ENCODE measurements around the gene RNASE8. TPM values are rescaled to one million over a fixed set of nuclear protein-coding genes. Genes with fewer than 3 reads are reported as not detected.
"Not testable (repeated sequence)": the region's sequence is repeated elsewhere in the genome, so short reads cannot be mapped to it uniquely, and the experiment has no call there.

RNASE8 gene
- total RNA-seq, 1 experiment from 2014 or later, result not detected

GRCh38 chr14:21040370-21040925 is 17.2 kb upstream of the RNASE8 start:
- peaks cover 39% of the 10 kb centered on the region for H3K27me3 ChIP-seq (ENCODE audit: low read length)
- no peak overlapping the region for H3K9ac ChIP-seq (ENCODE audit: low read length)
- ChIA-PET POLR2A (ENCODE audit: unreplicated experiment) (no interaction called here), CTCF (interaction anchor here (0.7 to 1.5 kb wide), 3 partner anchors 26 to 192 kb away, joined by 3 to 17 read pairs (median 4); no protein-coding TSS in a partner anchor)
- no peak overlapping the region for H3K27ac ChIP-seq (ENCODE audit: low read length)
- H4K20me1 ChIP-seq (ENCODE audit: low read length), result no peaks in the 10 kb centered on the region
- no peaks in the 10 kb centered on the region for H3K9me3 ChIP-seq (ENCODE audit: low read length)
- no peaks in the 10 kb centered on the region for H3K79me2 ChIP-seq (ENCODE audit: low read length)
- no peak overlapping the region for H3K4me3 ChIP-seq (ENCODE audit: low read length)
- no peaks in the 10 kb centered on the region for H3K9me2 ChIP-seq (replicated peaks; ENCODE audit: low read length)
- no peak for DNase-seq
- no peaks in the 10 kb centered on the region for H3F3A ChIP-seq (ENCODE audit: low read length, unreplicated experiment)
- H2AFZ ChIP-seq (ENCODE audit: low read length), result no peak overlapping the region
- intact Hi-C loops (cut with micrococcal nuclease), result loop anchor here (1.0 to 5.0 kb wide), 3 partner anchors 26 to 343 kb away; no protein-coding TSS in a partner anchor
- no TSS peak for BruUV-seq (replicated peaks)
- H3K4me1 ChIP-seq (ENCODE audit: insufficient read depth, low read length), result no peaks in the 10 kb centered on the region
- no peak for ATAC-seq
- H3K36me3 ChIP-seq (ENCODE audit: low read depth, low read length), result no peaks in the 10 kb centered on the region
- TF ChIP-seq, protein P1, sequence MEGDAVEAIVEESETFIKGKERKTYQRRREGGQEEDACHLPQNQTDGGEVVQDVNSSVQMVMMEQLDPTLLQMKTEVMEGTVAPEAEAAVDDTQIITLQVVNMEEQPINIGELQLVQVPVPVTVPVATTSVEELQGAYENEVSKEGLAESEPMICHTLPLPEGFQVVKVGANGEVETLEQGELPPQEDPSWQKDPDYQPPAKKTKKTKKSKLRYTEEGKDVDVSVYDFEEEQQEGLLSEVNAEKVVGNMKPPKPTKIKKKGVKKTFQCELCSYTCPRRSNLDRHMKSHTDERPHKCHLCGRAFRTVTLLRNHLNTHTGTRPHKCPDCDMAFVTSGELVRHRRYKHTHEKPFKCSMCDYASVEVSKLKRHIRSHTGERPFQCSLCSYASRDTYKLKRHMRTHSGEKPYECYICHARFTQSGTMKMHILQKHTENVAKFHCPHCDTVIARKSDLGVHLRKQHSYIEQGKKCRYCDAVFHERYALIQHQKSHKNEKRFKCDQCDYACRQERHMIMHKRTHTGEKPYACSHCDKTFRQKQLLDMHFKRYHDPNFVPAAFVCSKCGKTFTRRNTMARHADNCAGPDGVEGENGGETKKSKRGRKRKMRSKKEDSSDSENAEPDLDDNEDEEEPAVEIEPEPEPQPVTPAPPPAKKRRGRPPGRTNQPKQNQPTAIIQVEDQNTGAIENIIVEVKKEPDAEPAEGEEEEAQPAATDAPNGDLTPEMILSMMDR (conservative IDR thresholded peaks at IDR 0.05; ENCODE audit: low read depth, low read length), result no peak
- no peak for TF ChIP-seq EZH2phosphoT487 (IDR thresholded peaks at IDR 0.05; ENCODE audit: borderline replicate concordance, low read length)
- TF ChIP-seq EZH2 (IDR thresholded peaks at IDR 0.05; ENCODE audit: low read length, unreplicated experiment), result no peak
- no peak overlapping the region for H3K4me2 ChIP-seq (ENCODE audit: low read length)

DNA sequence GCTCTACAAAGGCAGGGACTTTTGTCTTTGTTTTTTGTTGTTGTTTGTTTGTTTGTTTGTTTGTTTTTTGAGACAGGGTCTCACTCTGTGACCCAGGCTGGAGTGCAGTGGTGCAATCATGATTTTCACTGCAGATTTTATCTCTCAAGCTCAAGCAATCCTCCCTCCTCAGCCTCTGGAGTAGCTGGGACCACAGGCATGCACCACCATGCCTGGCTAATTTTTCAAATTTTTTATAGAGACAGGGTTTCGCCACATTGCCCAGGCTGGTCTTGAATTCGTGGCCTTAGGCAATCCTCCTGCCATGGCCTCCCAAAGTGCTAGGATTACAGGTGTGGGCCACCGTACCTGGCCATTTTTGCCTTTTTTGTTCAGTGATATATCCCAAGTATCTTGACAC is 16.7 kb upstream of the RNASE8 start:
- H3F3A ChIP-seq (ENCODE audit: low read length, unreplicated experiment); H4K20me1 ChIP-seq (ENCODE audit: low read length); BruUV-seq (replicated peaks); H3K4me1 ChIP-seq (ENCODE audit: insufficient read depth, low read length); ATAC-seq; POLR2A ChIA-PET (ENCODE audit: unreplicated experiment); H3K79me2 ChIP-seq (ENCODE audit: low read length); H3K9ac ChIP-seq (ENCODE audit: low read length); H2AFZ ChIP-seq (ENCODE audit: low read length); H3K9me2 ChIP-seq (replicated peaks; ENCODE audit: low read length); H3K4me3 ChIP-seq (ENCODE audit: low read length); DNase-seq; H3K27ac ChIP-seq (ENCODE audit: low read length); H3K9me3 ChIP-seq (ENCODE audit: low read length); H3K36me3 ChIP-seq (ENCODE audit: low read depth, low read length); H3K4me2 ChIP-seq (ENCODE audit: low read length): not testable (repeated sequence)
- intact Hi-C loops (cut with micrococcal nuclease), result loop anchor here (1.0 to 5.0 kb wide), 3 partner anchors 27 to 344 kb away; no protein-coding TSS in a partner anchor
- H3K27me3 ChIP-seq (ENCODE audit: low read length), result peaks cover 38% of the 10 kb centered on the region
- CTCF ChIA-PET, result interaction anchor here (0.6 to 1.5 kb wide), 3 partner anchors 21 to 26 kb away, joined by 3 to 17 read pairs (median 4); no protein-coding TSS in a partner anchor

- DNase-seq, result no peak
- ChIA-PET POLR2A (ENCODE audit: unreplicated experiment) (interaction anchor here (0.6 kb wide), 1 partner anchor 60 kb away, joined by 6 read pairs; no protein-coding TSS in a partner anchor), CTCF (no interaction called here)
- no peak within 1 kb of the TSS for H3K4me2 ChIP-seq (ENCODE audit: low read length)
- H3K4me1 ChIP-seq (ENCODE audit: insufficient read depth, low read length), result no peaks in the 10 kb centered on the region
- H3K9ac ChIP-seq (ENCODE audit: low read length), result no peak within 1 kb of the TSS
- H3K27me3 ChIP-seq (ENCODE audit: low read length), result peaks cover 30% of the 10 kb centered on the region
- intact Hi-C loops (cut with micrococcal nuclease), result loop anchor here (5.0 kb wide), 2 partner anchors 185 to 345 kb away; no protein-coding TSS in a partner anchor
- H4K20me1 ChIP-seq (ENCODE audit: low read length), result no peaks in the 10 kb centered on the region
- H3F3A ChIP-seq (ENCODE audit: low read length, unreplicated experiment), result no peaks in the 10 kb centered on the region
- no peak for ATAC-seq
- H2AFZ ChIP-seq (ENCODE audit: low read length), result no peak within 1 kb of the TSS
- no peaks in the 10 kb centered on the region for H3K9me2 ChIP-seq (replicated peaks; ENCODE audit: low read length)
- no peaks in the 10 kb centered on the region for H3K36me3 ChIP-seq (ENCODE audit: low read depth, low read length)
- H3K79me2 ChIP-seq (ENCODE audit: low read length), result no peaks in the 10 kb centered on the region
- H3K27ac ChIP-seq (ENCODE audit: low read length), result no peak within 1 kb of the TSS
- no peaks in the 10 kb centered on the region for H3K9me3 ChIP-seq (ENCODE audit: low read length)
- TF ChIP-seq, protein P1 (conservative IDR thresholded peaks at IDR 0.05; ENCODE audit: low read depth, low read length), result no peak
- TF ChIP-seq EZH2 (IDR thresholded peaks at IDR 0.05; ENCODE audit: low read length, unreplicated experiment), result no peak
- TF ChIP-seq EZH2phosphoT487 (IDR thresholded peaks at IDR 0.05; ENCODE audit: borderline replicate concordance, low read length), result no peak
- H3K4me3 ChIP-seq (ENCODE audit: low read length), result no peak within 1 kb of the TSS
- no TSS peak for BruUV-seq (replicated peaks)
Measured at GRCh38 chr14:21041676-21042433, 15.8 kb upstream of the RNASE8 start, which contains the start of gene RNASE7. TSS of gene RNASE7 (plus strand) at chr14:21042362. CDS start at chr14:21042993, 631 bp downstream.

All from PC-3 (cell line).